Suprapubic skin (tissue), 4 donors: ENCODE data around the gene PMEPA1. TPM values are rescaled to one million over a fixed set of nuclear protein-coding genes. Genes with fewer than 3 reads are reported as not detected.
A peak's percentile ranks its signal among the peaks of the same experiment; 100 is the strongest.

Experiments used
- DNase-seq, 2 donors: peaks; one replicate each; pipeline ENCODE4 v3.0.0-alpha.2; 2019; ENCODE audit warnings: low spot score in 2 of 2
- H3K27ac ChIP-seq: fragments of 200-600 bp; sonication (generic); one replicate; pipeline ENCODE4 v1.5.1; 2019
- H3K27me3 ChIP-seq: fragments of 200-600 bp; sonication (generic); one replicate; pipeline ENCODE4 v1.5.1; 2019
- H3K36me3 ChIP-seq: fragments of 200-600 bp; sonication (generic); one replicate; pipeline ENCODE4 v1.5.1; 2019
- H3K4me1 ChIP-seq: fragments of 200-600 bp; sonication (generic); one replicate; pipeline ENCODE4 v1.5.1; 2019
- H3K4me3 ChIP-seq: fragments of 200-600 bp; sonication (generic); one replicate; pipeline ENCODE4 v1.5.1; 2019; ENCODE audit warnings: mild to moderate bottlenecking
- H3K9me3 ChIP-seq: fragments of 200-600 bp; sonication (generic); one replicate; pipeline ENCODE4 v1.5.1; 2019
- EP300 ChIP-seq: sonication (generic); formaldehyde crosslinking; IDR thresholded peaks from one replicate; pipeline ENCODE4 v1.6.1; 2017; ENCODE audit warnings: antibody characterized with exemption
- POLR2A ChIP-seq, 2 donors: fragments of 450-650 bp; IDR thresholded peaks; one replicate each; pipeline ENCODE4 v1.6.1; 2017; ENCODE audit warnings: antibody characterized with exemption in 2 of 2, mild to moderate bottlenecking in 2 of 2, moderate library complexity in 2 of 2
- POLR2AphosphoS5 ChIP-seq, 3 donors: sonication (generic); formaldehyde crosslinking; IDR thresholded peaks; one replicate each; pipeline ENCODE4 v1.6.1; 2017; ENCODE audit warnings: antibody characterized with exemption in 3 of 3
- WGBS: methylation state at CpG from one replicate; pipeline ENCODE4 v1.1.5; 2018; 5-methylcytosine and 5-hydroxymethylcytosine counted together
- total RNA-seq, 4 donors: library from RNA; depleted of rRNA; stranded (reverse); fragments of >200 nt; gene quantifications; one replicate each; pipeline ENCODE4 v1.1.0, GENCODE V29; 2016
- TF ChIP-seq, protein P1 (sequence below), 2 donors: fragments of 200-600 bp in 1 of 2; fragments of 450-650 bp in 1 of 2; sonication (generic) in 1 of 2; IDR thresholded peaks; one replicate each; pipeline ENCODE4 v1.5.1; 2016 to 2019; ENCODE audit warnings: antibody characterized with exemption in 2 of 2, mild to moderate bottlenecking in 1 of 2, moderate library complexity in 1 of 2

Gene PMEPA1
- total RNA-seq, 4 donors from 2014 or later: 9.5 to 20.4 (median 16.2) TPM

- whole genome bisulfite sequencing: 41% methylated on average over 17 of the region's 17 CpGs
- Histone ChIP-seq H3K4me1 (peaks cover 43% of the 10 kb centered on the region), H3K9me3 (no peaks in the 10 kb centered on the region), H3K27ac (no peak overlapping the region), H3K36me3 (no peaks in the 10 kb centered on the region), H3K4me3 (no peak overlapping the region), H3K27me3 (no peaks in the 10 kb centered on the region)
- no peak for TF ChIP-seq EP300
- no peak for TF ChIP-seq POLR2AphosphoS5 (IDR thresholded peaks at IDR 0.05)
- TF ChIP-seq POLR2A (IDR thresholded peaks at IDR 0.05): no peak
- TF ChIP-seq, protein P1, sequence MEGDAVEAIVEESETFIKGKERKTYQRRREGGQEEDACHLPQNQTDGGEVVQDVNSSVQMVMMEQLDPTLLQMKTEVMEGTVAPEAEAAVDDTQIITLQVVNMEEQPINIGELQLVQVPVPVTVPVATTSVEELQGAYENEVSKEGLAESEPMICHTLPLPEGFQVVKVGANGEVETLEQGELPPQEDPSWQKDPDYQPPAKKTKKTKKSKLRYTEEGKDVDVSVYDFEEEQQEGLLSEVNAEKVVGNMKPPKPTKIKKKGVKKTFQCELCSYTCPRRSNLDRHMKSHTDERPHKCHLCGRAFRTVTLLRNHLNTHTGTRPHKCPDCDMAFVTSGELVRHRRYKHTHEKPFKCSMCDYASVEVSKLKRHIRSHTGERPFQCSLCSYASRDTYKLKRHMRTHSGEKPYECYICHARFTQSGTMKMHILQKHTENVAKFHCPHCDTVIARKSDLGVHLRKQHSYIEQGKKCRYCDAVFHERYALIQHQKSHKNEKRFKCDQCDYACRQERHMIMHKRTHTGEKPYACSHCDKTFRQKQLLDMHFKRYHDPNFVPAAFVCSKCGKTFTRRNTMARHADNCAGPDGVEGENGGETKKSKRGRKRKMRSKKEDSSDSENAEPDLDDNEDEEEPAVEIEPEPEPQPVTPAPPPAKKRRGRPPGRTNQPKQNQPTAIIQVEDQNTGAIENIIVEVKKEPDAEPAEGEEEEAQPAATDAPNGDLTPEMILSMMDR (IDR thresholded peaks at IDR 0.05): no peak
- no peak for DNase-seq
These were observed 11.5 kb downstream of the PMEPA1 start for GRCh38 chr20:57698116-57698866.

GRCh38 chr20:57697543-57697942 lies 12.3 kb downstream of the PMEPA1 start:
- no peaks in the 10 kb centered on the region for H3K27me3 ChIP-seq
- DNase-seq: no peak
- no peak overlapping the region for H3K27ac ChIP-seq
- H3K4me3 ChIP-seq: no peak overlapping the region
- no peaks in the 10 kb centered on the region for H3K9me3 ChIP-seq
- peaks cover 46% of the 10 kb centered on the region for H3K4me1 ChIP-seq
- 66% methylated on average over 7 of the region's 7 CpGs for WGBS
- TF ChIP-seq POLR2A (IDR thresholded peaks at IDR 0.05): no peak
- TF ChIP-seq, protein P1 (IDR thresholded peaks at IDR 0.05): no peak
- TF ChIP-seq EP300: no peak
- no peak for TF ChIP-seq POLR2AphosphoS5 (IDR thresholded peaks at IDR 0.05)
- H3K36me3 ChIP-seq: no peaks in the 10 kb centered on the region

GRCh38 chr20:57696401-57696961 lies 13.3 kb downstream of the PMEPA1 start:
- DNase-seq: no peak
- TF ChIP-seq EP300 (no peak), POLR2A (IDR thresholded peaks at IDR 0.05) (no peak), POLR2AphosphoS5 (IDR thresholded peaks at IDR 0.05) (no peak)
- TF ChIP-seq, protein P1 (IDR thresholded peaks at IDR 0.05): no peak
- Histone ChIP-seq H3K36me3 (no peaks in the 10 kb centered on the region), H3K27me3 (no peaks in the 10 kb centered on the region), H3K9me3 (no peaks in the 10 kb centered on the region), H3K27ac (no peak overlapping the region), H3K4me1 (peaks cover 52% of the 10 kb centered on the region), H3K4me3 (no peak overlapping the region)
- 89% methylated on average over 12 of the region's 12 CpGs for WGBS

GRCh38 chr20:57695940-57696339 lies 13.9 kb downstream of the PMEPA1 start:
- TF ChIP-seq POLR2AphosphoS5 (IDR thresholded peaks at IDR 0.05): no peak
- TF ChIP-seq EP300: no peak
- TF ChIP-seq, protein P1 (IDR thresholded peaks at IDR 0.05): no peak
- no peak for TF ChIP-seq POLR2A (IDR thresholded peaks at IDR 0.05)
- Histone ChIP-seq H3K27ac (no peak overlapping the region), H3K4me1 (peaks cover 56% of the 10 kb centered on the region), H3K9me3 (no peaks in the 10 kb centered on the region), H3K4me3 (no peak overlapping the region), H3K36me3 (no peaks in the 10 kb centered on the region), H3K27me3 (no peaks in the 10 kb centered on the region)
- no peak for DNase-seq
- 56% methylated on average over 5 of the region's 5 CpGs for WGBS

DNA sequence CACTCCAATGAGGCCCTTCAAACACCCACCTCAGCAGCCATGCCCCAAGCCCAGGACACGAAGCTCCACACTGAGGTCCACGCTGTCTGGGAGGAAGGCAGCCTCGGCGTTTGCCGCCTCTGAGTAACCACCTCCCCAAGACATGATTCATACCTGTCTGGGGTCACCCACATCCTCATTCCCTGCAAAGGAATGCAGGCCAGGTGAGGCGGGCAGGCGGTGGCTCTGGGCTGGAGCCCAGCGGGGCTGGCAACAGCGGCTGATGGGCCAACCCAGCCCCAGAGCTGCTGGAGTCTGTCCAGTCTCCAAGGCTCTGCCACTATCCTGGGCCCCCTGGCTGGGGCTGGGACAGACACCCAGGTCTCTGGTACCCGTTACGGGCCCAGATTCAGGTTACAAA lies 14.8 kb downstream of the PMEPA1 start:
- Histone ChIP-seq H3K9me3 (no peaks in the 10 kb centered on the region), H3K27ac (no peak overlapping the region), H3K4me1 (peaks cover 65% of the 10 kb centered on the region), H3K36me3 (no peaks in the 10 kb centered on the region), H3K27me3 (no peaks in the 10 kb centered on the region), H3K4me3 (no peak overlapping the region)
- TF ChIP-seq POLR2A (IDR thresholded peaks at IDR 0.05) (no peak), POLR2AphosphoS5 (IDR thresholded peaks at IDR 0.05) (peak in 1 of 3 donors; percentile 21)
- WGBS: 56% methylated on average over 6 of the region's 11 CpGs
- no peak for DNase-seq
